ENCODE data around the gene ZNF462.
"Not testable (repeated sequence)": the region's sequence is repeated elsewhere in the genome, so short reads cannot be mapped to it uniquely, and the experiment has no call there.

DNA sequence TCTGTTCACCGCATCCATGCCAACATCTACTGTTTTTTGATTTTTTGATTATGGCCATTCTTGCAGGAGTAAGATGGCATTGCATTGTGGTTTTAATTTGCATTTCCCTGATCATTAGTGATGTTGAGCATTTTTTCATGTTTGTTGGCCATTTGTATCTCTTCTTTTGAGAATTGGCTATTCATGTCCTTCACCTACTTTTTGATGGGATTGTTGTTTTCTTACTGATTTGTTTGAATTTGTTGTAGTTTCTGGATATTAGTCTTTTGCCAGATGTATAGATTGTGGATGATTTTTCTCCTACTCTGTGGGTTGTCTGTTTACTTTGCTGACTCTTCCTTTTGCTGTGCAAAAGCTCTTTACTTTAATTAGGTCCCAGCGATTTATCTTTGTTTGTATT is 37.6 kb downstream of the ZNF462 start:
- not testable (repeated sequence) for TF ChIP-seq POLR2A, EP300, POLR2AphosphoS5 (IDR thresholded peaks at IDR 0.05)
- TF ChIP-seq, protein P1, sequence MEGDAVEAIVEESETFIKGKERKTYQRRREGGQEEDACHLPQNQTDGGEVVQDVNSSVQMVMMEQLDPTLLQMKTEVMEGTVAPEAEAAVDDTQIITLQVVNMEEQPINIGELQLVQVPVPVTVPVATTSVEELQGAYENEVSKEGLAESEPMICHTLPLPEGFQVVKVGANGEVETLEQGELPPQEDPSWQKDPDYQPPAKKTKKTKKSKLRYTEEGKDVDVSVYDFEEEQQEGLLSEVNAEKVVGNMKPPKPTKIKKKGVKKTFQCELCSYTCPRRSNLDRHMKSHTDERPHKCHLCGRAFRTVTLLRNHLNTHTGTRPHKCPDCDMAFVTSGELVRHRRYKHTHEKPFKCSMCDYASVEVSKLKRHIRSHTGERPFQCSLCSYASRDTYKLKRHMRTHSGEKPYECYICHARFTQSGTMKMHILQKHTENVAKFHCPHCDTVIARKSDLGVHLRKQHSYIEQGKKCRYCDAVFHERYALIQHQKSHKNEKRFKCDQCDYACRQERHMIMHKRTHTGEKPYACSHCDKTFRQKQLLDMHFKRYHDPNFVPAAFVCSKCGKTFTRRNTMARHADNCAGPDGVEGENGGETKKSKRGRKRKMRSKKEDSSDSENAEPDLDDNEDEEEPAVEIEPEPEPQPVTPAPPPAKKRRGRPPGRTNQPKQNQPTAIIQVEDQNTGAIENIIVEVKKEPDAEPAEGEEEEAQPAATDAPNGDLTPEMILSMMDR (IDR thresholded peaks at IDR 0.05), result not testable (repeated sequence)
